AG08395 (cell line): ENCODE measurements around the gene RYR2.
A peak's percentile ranks its signal among the peaks of the same experiment; 100 is the strongest.

Experiments used
- DNase-seq: peaks from one replicate; pipeline ENCODE4 v3.0.0; 2012; ENCODE audit warnings: mixed read lengths, low spot score

Gene RYR2

GRCh38 chr1:237032029-237032428 is 10.0 kb upstream of the RYR2 start:
- peak; percentile 18 for DNase-seq

GRCh38 chr1:237033061-237033460 is 8.9 kb upstream of the RYR2 start:
- DNase-seq, result no peak

GRCh38 chr1:237033804-237034203 is 8.2 kb upstream of the RYR2 start:
- DNase-seq, result no peak

- DNase-seq, result no peak
These were observed 6.2 kb upstream of the RYR2 start for GRCh38 chr1:237035759-237036158.

- DNase-seq, result no peak
These were observed 3.8 kb upstream of the RYR2 start for GRCh38 chr1:237038211-237038610.

GRCh38 chr1:237040823-237041222 is 1.2 kb upstream of the RYR2 start:
- no peak for DNase-seq

- DNase-seq, result no peak
These were observed 556 bp upstream of the RYR2 start for GRCh38 chr1:237041461-237041794.

- no peak for DNase-seq
These were observed 525 bp downstream of the RYR2 start for GRCh38 chr1:237042526-237042891.

GRCh38 chr1:237042892-237043576 is 1.1 kb downstream of the RYR2 start:
- DNase-seq, result no peak

- DNase-seq, result no peak
These were observed 2.1 kb downstream of the RYR2 start for GRCh38 chr1:237043846-237044636.

- no peak for DNase-seq
These were observed 3.5 kb downstream of the RYR2 start for GRCh38 chr1:237045278-237046016.

GRCh38 chr1:237048803-237049202 is 6.8 kb downstream of the RYR2 start:
- DNase-seq, result no peak

GRCh38 chr1:237050185-237050584 is 8.2 kb downstream of the RYR2 start:
- no peak for DNase-seq

GRCh38 chr1:237050915-237051314 is 8.9 kb downstream of the RYR2 start:
- no peak for DNase-seq

- DNase-seq, result no peak
These were observed 12.3 kb downstream of the RYR2 start for GRCh38 chr1:237054313-237054712.

- no peak for DNase-seq
These were observed 16.5 kb downstream of the RYR2 start for GRCh38 chr1:237058470-237058869.

- DNase-seq, result no peak
These were observed 17.3 kb downstream of the RYR2 start for GRCh38 chr1:237059244-237059643.

- DNase-seq, result no peak
These were observed 21.0 kb downstream of the RYR2 start for GRCh38 chr1:237062976-237063375.

- DNase-seq, result no peak
These were observed 23.9 kb downstream of the RYR2 start for GRCh38 chr1:237065903-237066302.

GRCh38 chr1:237070519-237070918 is 28.5 kb downstream of the RYR2 start:
- no peak for DNase-seq

GRCh38 chr1:237071641-237072420 is 29.8 kb downstream of the RYR2 start:
- DNase-seq, result no peak

- no peak for DNase-seq
These were observed 32.6 kb downstream of the RYR2 start for GRCh38 chr1:237074371-237075117.
